ENCODE measurements around the gene TNFRSF14.

GRCh38 chr1:2516946-2517345, 39.2 kb upstream of the TNFRSF14 start:
- TF ChIP-seq, protein P1, sequence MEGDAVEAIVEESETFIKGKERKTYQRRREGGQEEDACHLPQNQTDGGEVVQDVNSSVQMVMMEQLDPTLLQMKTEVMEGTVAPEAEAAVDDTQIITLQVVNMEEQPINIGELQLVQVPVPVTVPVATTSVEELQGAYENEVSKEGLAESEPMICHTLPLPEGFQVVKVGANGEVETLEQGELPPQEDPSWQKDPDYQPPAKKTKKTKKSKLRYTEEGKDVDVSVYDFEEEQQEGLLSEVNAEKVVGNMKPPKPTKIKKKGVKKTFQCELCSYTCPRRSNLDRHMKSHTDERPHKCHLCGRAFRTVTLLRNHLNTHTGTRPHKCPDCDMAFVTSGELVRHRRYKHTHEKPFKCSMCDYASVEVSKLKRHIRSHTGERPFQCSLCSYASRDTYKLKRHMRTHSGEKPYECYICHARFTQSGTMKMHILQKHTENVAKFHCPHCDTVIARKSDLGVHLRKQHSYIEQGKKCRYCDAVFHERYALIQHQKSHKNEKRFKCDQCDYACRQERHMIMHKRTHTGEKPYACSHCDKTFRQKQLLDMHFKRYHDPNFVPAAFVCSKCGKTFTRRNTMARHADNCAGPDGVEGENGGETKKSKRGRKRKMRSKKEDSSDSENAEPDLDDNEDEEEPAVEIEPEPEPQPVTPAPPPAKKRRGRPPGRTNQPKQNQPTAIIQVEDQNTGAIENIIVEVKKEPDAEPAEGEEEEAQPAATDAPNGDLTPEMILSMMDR (IDR thresholded peaks at IDR 0.05 in 4 of 5, conservative IDR thresholded peaks at IDR 0.05 in 1 of 5) = no peak
- TF ChIP-seq POLR2A (IDR thresholded peaks at IDR 0.05) = no peak
